Colonic mucosa (tissue), 4 donors: ENCODE data around the gene CD160. TPM values are rescaled to one million over a fixed set of nuclear protein-coding genes. Genes with fewer than 3 reads are reported as not detected.
"Not testable (repeated sequence)": the region's sequence is repeated elsewhere in the genome, so short reads cannot be mapped to it uniquely, and the experiment has no call there.

Source experiments
- DNase-seq: peaks from one replicate; pipeline ENCODE4 v3.0.0-alpha.2; 2020
- H3K27ac ChIP-seq: fragments of 200-600 bp; one replicate; pipeline ENCODE4 v1.8.0; 2021
- H3K27me3 ChIP-seq: fragments of 200-600 bp; one replicate; pipeline ENCODE4 v1.8.0; 2021
- H3K36me3 ChIP-seq: fragments of 200-600 bp; one replicate; pipeline ENCODE4 v1.8.0; 2021
- H3K4me1 ChIP-seq: fragments of 200-600 bp; one replicate; pipeline ENCODE4 v1.8.0; 2021; ENCODE audit warnings: mild to moderate bottlenecking
- H3K4me3 ChIP-seq: fragments of 200-600 bp; one replicate; pipeline ENCODE4 v1.8.0; 2021
- H3K9ac ChIP-seq, 2 donors: one replicate each; pipeline ENCODE4 v1.7.0; 2013; ENCODE audit warnings: control low read depth in 2 of 2, low read depth in 2 of 2, low read length in 2 of 2
- H3K9me3 ChIP-seq: fragments of 200-600 bp; one replicate; pipeline ENCODE4 v1.8.0; 2021
- intact Hi-C: fragments of 100-400 bp; cut with DNase I; formaldehyde crosslinking; loops from one replicate; pipeline ENCODE4 v1.14.1; 2022
- total RNA-seq, 2 donors: library from RNA; stranded (reverse); fragmentation: NEBNext Ultra II Directional in 1 of 2; extraction: Animal tissue kit (Norgen Biotek cat#: 25700) in 1 of 2; gene quantifications; one replicate each; pipeline ENCODE4 v1.2.1, GENCODE V29; 2021
- TF ChIP-seq, protein P1 (sequence below): fragments of 200-600 bp; IDR thresholded peaks from one replicate; pipeline ENCODE4 v1.8.0; 2022; ENCODE audit warnings: antibody characterized with exemption, mild to moderate bottlenecking
- donor health status: healthy.
- donor health status: DM: no; HTN: no; CAD: no.
- donor health status: DM: no; HTN: no; CAD: no.

CD160 gene, protein sequence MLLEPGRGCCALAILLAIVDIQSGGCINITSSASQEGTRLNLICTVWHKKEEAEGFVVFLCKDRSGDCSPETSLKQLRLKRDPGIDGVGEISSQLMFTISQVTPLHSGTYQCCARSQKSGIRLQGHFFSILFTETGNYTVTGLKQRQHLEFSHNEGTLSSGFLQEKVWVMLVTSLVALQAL
- total RNA-seq, result under 1 TPM; 0.25 to 0.61 TPM

DNA sequence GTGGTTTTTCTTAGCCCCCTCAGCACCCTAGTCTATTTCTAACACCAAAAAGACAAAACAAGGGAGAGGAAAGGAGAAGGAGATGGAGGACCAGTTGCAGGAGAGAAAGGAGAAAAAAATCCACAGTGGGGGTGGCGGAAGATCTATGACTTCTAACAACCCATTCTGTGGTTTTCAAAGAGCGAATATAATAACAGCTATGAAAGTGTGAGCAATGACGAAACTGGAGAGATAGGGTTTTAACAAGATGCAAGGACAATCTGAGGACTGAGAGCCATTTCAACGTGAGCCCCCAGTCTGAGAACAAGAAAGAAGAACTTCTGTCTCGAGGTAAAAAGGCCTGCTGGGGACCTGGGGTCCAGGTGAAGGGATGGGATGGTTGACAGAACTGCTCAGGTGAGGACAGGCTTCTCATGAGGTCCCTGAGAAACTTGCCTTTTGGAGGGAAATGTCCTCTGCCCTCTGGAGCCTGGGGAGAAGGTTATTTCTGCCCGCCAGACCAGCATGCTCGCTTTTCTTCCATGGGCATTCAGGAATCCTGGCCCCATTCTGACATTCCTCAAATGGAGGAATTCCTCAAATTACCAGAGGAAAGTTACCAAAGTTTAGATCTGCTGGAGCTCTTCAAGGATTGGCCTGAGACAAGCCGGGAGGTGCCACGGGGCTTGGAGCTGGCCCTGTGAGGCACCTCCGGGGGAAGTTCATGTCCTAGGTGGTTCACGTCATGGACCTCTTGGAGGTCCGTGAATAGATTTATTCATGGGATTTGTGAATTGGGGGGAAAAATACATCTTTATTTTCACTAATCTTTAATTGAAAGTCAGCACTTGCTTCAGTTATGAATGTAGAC lies at the start of gene CD160:
CD160 (plus strand) TSS at position 270 of the 850 bp plus-strand sequence. CDS start 8,829 bp downstream, outside the sequence.
- H3K4me1 ChIP-seq, result peaks cover 4% of the 10 kb centered on the region
- no peaks in the 10 kb centered on the region for H3K27me3 ChIP-seq
- no peak within 1 kb of the TSS for H3K27ac ChIP-seq
- no peaks in the 10 kb centered on the region for H3K36me3 ChIP-seq
- H3K4me3 ChIP-seq, result no peak within 1 kb of the TSS
- H3K9ac ChIP-seq, result no peak within 1 kb of the TSS
- no peaks in the 10 kb centered on the region for H3K9me3 ChIP-seq
- DNase-seq, result no peak
- TF ChIP-seq, protein P1, sequence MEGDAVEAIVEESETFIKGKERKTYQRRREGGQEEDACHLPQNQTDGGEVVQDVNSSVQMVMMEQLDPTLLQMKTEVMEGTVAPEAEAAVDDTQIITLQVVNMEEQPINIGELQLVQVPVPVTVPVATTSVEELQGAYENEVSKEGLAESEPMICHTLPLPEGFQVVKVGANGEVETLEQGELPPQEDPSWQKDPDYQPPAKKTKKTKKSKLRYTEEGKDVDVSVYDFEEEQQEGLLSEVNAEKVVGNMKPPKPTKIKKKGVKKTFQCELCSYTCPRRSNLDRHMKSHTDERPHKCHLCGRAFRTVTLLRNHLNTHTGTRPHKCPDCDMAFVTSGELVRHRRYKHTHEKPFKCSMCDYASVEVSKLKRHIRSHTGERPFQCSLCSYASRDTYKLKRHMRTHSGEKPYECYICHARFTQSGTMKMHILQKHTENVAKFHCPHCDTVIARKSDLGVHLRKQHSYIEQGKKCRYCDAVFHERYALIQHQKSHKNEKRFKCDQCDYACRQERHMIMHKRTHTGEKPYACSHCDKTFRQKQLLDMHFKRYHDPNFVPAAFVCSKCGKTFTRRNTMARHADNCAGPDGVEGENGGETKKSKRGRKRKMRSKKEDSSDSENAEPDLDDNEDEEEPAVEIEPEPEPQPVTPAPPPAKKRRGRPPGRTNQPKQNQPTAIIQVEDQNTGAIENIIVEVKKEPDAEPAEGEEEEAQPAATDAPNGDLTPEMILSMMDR, result no peak
- intact Hi-C loops, result loop anchor here (10.0 kb wide), 1 partner anchor 125 kb away; no protein-coding TSS in a partner anchor

DNA sequence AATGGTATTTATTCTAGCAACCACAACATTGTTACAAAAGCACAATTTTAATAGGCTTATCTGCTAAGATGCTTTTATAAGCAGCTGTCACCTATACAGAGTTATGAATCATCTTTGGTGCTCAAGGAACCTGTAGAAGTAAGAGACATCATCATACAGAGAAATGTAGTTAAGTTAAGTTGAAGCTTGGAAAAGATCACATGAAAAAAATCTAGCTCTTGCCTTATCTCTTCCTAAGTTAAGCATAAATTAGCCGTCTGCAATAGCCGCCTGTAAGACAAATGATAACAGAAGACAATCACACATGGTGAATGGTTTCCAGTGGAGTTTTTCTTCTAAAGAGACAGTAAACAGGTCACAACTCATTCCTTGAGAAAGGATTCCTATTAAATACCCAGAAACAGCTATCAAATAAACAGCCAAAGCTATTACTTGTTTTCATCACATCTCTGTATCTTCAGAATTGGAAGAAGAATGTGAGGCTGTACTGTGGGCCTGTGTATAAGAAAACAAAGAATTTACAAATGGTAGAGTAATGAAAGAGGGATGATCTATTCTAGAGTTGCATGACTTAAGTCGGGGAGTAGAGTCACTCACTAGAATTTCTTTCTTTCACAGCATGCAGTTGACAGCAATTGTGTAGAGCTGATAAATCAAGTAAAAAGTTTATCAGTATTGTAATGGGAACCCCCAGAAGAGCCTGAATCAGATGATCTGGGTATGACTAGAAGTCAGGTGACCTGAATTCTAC lies 48.1 kb upstream of the CD160 start:
- H3K9me3 ChIP-seq, intact Hi-C loops, H3K4me1 ChIP-seq, H3K4me3 ChIP-seq, H3K36me3 ChIP-seq, DNase-seq, H3K9ac ChIP-seq, H3K27ac ChIP-seq, H3K27me3 ChIP-seq: not testable (repeated sequence)

DNA sequence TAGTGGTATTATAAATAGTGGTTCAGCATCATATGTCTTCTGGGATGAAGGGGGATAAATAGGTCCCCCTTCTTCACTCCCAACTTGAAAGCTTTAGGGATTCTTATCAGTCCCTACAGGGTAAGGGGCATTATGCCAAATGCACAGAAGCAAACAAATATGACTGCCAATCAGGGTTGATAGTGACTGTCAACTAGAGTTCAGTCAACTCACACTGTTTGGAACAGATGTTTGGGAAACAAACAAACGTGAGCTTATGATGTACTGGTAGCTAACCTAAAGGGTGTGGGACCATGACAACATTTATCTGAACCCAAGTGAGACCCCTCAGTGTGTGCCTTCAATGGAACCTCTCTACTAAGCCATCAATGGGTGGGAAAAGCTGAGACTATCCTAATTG lies 46.1 kb upstream of the CD160 start:
- H3K4me1 ChIP-seq, H3K4me3 ChIP-seq, H3K27ac ChIP-seq, intact Hi-C loops, H3K9ac ChIP-seq, H3K36me3 ChIP-seq, H3K27me3 ChIP-seq, H3K9me3 ChIP-seq, DNase-seq: not testable (repeated sequence)

DNA sequence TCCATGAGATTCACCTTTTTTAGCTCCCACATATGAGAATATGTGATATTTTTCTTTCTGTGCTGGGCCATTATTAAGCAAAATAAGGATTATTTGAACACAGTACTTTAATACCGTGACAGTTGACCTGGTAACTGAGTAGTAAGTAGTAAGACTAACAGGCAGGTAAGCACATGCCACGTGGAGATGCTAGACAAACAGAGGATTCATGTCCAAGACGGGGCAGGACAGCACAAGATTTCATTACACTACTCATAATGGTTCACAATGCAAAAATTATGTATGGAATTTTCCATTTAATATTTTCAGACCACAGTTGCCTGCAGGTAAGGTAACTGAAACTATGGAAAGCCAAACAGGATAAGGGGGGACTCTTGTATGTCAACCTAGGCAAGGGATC lies 34.4 kb upstream of the CD160 start:
- DNase-seq, H3K4me3 ChIP-seq, H3K9me3 ChIP-seq, H3K27ac ChIP-seq, intact Hi-C loops, H3K4me1 ChIP-seq, H3K36me3 ChIP-seq, H3K27me3 ChIP-seq, H3K9ac ChIP-seq: not testable (repeated sequence)

DNA sequence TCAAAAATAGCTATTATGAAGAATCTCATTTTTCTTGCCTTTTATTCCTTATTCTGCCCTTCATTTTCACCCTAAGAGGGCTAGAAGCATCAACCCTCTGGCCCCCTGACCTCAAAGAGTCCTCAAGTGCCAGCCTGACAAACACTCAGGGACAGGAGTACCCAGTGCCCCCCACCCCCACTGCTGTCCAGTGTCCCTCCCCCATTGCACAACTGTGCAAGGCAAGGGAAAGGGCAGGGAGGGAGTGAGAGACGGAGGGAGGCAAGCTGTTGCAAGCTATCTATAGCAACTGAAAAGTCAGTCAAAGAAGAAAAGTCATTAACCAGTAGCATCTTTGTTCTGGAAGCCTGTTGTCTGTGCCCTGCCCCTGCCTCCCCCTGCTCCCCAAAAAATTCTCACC lies 33.2 kb upstream of the CD160 start:
- H3K27me3 ChIP-seq, H3K9me3 ChIP-seq, DNase-seq, H3K27ac ChIP-seq, intact Hi-C loops, H3K9ac ChIP-seq, H3K4me1 ChIP-seq, H3K4me3 ChIP-seq, H3K36me3 ChIP-seq: not testable (repeated sequence)

DNA sequence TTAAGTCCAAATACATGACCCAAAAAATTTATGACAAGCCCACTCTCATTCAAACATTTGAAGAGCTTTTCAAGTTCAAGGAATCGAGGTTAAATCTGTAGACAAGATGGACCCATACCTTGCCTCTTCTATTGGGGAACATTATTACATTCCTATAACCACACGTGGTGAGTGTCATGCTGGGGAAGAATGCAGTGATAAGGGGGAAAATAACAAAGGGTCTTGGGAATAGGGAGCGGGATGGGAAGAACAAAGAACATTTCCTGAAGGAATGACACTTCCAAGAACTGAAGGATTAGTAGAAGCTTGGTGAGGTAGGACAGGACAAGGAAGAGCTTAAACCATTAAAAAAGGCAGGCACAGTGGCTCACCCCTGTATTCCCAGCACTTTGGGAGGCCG lies 31.0 kb upstream of the CD160 start:
- Histone ChIP-seq H3K27ac (no peak overlapping the region), H3K27me3 (no peaks in the 10 kb centered on the region), H3K9me3 (no peaks in the 10 kb centered on the region), H3K4me3 (no peak overlapping the region), H3K36me3 (no peaks in the 10 kb centered on the region), H3K9ac (no peak overlapping the region), H3K4me1 (no peaks in the 10 kb centered on the region)
- intact Hi-C loops, result no loop called here
- DNase-seq, result no peak
- TF ChIP-seq, protein P1, result no peak

DNA sequence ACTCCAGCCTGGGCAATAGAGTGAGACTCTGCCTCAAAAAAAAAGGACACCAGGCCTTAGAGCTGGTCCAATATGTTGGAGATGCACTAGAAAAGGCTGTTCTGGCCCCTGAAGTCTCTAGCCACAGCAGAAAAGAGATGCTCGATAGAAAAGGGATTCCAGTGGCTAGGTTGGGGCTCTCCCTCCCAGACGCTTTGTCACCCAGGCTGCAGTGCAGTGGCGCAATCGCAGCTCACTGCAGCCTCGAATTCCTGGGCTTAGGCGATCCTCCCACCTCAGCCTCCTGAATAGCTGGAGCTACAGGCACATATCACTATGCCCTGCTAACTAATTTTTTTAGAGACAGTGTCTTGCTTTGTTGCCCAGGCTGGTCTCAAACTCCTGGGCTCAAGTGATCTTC lies 30.4 kb upstream of the CD160 start:
- no peaks in the 10 kb centered on the region for H3K27me3 ChIP-seq
- no peaks in the 10 kb centered on the region for H3K36me3 ChIP-seq
- H3K27ac ChIP-seq, result no peak overlapping the region
- intact Hi-C loops, result no loop called here
- H3K9ac ChIP-seq, result no peak overlapping the region
- H3K4me1 ChIP-seq, result no peaks in the 10 kb centered on the region
- H3K4me3 ChIP-seq, result no peak overlapping the region
- no peak for DNase-seq
- H3K9me3 ChIP-seq, result no peaks in the 10 kb centered on the region
- TF ChIP-seq, protein P1, result no peak
